ENCODE results near the gene SLC9A2.

GRCh38 chr2:102707796-102708695, 88.7 kb downstream of the SLC9A2 start:
- no peak for TF ChIP-seq CTCF (conservative IDR thresholded peaks at IDR 0.05 in 1 of 2, IDR thresholded peaks at IDR 0.05 in 1 of 2; ENCODE audit: extremely low read depth in 1 of 2, insufficient read depth in 1 of 2, low read depth in 1 of 2, low read length in 2 of 2)
- TF ChIP-seq EZH2 (IDR thresholded peaks at IDR 0.05; ENCODE audit: borderline replicate concordance, low read length): no peak

Measured in mammary epithelial cell (primary cell).